ENCODE results near the gene KNOP1. TPM values are rescaled to one million over a fixed set of nuclear protein-coding genes. Genes with fewer than 3 reads are reported as not detected.
"Not testable (repeated sequence)": the region's sequence is repeated elsewhere in the genome, so short reads cannot be mapped to it uniquely, and the experiment has no call there.

Gene KNOP1
- total RNA-seq, 1 donor from 2014 or later = 18.3 TPM

DNA sequence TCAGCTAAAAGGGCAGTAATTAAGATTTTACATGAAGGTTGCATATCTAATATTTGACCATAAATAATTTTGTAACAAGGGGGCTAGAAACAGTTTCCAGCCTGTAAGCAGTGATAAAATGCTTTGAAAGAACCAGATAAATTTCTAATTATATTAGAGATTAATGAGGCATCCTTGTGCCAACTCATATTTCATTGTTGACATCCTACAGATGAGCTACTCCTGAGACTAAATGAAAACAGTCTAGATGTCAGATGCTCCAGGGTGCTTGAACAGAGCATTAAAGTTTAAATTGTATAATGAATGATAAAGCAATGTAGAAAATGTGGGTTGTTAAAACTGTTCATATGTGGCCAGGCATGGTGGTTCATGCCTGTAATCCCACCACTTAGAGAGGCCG, 23.3 kb upstream of the KNOP1 start:
- no peak for DNase-seq (ENCODE audit: low read depth, low spot score)

DNA sequence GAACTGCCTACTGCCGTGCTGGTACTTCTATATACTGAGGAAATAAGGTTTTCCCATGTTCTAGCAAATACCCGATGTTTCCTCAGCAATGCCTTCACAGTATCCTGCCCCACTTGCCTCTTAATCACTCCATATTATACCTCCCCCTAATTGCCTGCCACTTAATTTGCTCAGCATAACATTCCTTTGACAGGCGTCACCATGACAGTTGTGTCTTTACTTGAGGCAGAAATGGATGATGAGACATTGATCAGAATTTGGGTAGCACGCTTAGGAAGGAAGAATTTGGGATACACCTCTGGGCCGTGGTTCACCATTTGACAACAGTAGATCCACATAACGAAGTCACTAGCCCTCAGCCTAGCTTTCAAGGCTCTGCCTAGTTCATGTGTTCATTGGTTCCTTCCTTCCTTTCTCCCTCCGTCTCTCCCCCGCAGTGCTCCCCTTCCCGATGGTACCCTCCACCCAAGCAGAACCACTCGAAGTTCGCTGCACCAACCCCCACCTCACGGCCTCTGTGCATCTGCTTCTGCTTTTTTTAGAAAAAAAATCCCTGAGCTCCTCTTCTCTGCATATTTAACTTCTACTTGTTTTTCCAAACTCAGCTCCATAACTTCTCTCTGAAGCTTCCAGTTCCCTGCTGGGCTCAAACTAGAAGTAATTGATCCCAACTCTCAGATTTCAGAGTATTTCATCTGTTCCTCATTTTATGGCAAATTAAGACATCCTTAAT, 19.4 kb upstream of the KNOP1 start:
- no peak for DNase-seq (ENCODE audit: low read depth, low spot score)

DNA sequence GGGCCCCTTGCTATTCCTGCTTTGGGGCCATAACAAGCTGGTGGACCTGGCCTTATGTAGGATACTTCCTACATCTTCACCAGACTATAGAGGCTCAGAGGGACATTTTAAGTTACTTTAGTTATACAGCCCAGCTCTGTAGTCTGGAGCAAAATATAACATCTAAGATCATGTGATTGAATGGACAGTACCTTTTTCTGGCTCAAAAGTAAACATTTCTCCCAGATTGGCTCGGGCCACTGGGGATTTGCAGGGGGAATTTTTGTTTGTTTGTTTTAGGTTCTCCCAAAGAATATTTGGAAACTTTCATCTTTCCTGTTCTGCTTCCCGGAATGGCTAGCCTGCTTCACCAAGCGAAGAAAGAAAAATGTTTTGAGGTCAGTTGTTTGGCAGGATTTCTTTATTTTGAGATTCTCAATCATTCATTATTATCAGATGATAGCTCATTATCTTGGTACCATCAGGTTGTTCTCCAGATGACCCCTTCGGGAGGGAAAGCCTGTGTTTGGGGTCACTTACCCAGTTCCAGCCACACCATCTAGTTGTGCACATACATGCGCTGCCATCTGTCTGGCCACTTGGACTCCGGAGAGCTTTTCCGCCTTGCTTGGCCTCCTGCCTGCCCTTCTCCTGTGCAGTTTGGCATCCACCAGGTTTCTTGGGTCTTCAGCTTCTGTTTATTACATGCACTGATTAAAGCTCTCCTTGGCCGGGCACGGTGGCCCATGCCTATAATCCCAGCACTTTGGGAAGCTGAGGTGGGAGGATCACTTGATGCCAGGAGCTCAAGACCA, 17.2 kb upstream of the KNOP1 start:
- DNase-seq (ENCODE audit: low read depth, low spot score) = no peak

DNA sequence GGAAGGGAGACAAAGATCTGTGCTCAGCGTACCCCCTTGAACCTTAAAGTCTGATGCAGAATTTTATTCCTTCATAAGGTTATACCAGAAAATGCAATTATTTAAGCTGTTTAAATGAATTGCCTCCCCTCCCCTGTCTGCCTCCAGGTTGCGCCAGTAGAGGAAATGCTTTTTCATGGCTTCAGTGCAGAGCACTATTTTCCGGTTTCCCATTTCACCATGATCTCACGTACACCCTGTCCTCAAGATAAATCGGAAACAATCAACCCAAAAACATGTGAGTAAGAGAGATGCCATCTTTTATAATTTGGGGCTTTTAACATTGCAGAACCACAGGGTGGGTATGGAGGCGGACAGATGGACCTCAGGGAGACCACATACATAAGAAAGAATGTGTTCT, 15.5 kb upstream of the KNOP1 start:
- no peak for DNase-seq (ENCODE audit: low read depth, low spot score)

DNA sequence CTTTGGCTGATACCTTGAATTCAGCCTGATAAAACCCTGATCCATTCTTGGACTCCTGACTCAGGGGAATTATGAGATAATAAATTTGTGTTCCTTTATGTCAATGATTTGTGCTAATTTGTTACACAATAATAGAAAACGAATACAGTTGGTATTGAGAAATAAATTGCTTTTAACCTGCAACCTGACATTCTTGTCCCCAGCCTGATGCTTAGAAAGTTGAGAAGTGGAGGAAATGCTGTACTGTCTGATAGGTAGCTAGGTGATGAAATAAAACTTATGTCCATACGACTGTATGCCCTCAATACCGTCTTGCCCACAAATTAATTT, 10.6 kb upstream of the KNOP1 start:
- DNase-seq (ENCODE audit: low read depth, low spot score) = no peak

DNA sequence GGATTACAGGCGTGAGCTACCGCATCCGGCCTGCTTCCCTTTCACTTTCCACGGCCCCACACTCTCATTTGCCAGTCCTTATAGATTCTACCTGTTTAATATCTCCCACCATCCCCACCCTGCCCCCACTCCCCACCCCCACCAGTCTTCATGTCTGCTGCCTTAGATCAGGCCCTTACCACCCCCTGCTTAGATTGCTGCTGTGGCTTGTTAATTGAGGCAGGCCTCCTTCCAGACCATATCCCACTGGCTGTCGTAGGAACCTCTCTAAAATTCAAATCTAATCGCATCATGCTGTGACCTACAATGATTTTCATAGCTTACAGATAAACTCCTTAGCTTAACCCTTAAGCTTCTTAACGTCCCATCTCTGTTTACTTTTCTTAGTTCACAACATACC, 5.0 kb upstream of the KNOP1 start:
- DNase-seq (ENCODE audit: low read depth, low spot score) = no peak

DNA sequence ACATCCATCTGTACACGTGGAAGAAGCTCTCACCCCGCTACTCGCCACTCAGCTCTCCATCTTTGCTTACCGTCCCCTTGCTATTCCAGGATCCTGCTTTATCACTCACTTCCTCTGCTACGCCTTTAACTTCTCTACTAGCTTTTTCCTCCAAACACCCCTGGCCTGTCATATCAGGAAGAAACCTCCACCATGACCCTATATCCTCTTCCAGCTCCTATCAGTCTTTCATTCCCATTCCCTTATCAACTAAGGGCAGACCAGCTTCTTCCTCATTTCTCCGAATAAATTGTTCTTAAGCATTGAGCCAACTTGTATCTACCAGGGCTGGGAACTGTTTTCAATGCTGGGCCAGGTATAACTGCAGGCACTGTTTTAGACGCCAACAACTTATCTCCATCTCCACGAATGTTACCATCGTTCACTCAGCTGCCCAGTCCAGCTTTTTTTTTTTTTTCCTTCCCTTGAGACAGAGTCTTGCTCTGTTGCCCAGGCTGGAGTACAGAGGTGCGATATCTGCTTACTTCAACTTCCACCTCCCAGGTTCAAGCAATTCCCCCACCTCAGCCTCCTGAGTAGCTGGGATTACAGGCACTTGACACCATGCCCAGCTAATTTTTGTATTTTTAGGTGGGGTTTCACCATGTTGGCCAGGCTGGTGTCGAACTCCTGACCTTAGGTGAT, 4.4 kb upstream of the KNOP1 start:
- no peak for DNase-seq (ENCODE audit: low read depth, low spot score)

DNA sequence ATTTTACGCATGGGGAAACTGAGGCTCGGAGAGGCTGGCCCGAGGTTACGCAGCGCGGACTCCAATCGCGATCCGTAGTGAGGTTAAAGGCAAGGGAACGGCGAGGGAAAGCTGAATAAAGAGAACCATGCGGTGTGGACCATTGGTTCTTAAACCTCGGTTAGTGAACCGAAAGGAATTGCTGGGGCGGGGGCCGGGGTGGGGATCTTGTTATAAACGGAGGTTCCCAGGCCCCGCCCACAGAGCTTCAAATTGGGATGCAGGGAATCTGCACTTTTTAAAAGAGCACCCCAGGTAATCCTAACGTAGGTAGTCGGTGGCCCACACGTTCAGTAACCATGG, 568 bp upstream of the KNOP1 start:
- no peak for DNase-seq (ENCODE audit: low read depth, low spot score)

DNA sequence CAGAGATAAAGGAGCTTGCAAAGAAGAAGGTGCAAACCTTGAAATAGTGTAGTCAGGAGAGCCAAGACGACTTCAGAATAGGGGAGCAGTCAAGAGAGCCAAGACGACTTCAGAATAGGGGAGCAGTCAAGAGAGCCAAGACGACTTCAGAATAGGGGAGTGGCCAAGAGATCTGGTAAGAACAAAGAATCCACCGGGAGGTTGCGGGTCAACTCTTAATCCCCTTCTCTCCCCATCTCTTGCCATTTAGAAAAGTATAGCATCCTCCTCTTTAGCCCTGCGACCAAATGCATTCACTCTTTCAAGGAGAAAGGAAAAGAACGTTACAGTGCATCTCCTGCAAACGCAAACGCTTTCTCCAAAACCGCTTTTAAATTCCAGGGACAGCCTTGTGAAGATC, 713 bp downstream of the KNOP1 start:
- no peak for DNase-seq (ENCODE audit: low read depth, low spot score)

DNA sequence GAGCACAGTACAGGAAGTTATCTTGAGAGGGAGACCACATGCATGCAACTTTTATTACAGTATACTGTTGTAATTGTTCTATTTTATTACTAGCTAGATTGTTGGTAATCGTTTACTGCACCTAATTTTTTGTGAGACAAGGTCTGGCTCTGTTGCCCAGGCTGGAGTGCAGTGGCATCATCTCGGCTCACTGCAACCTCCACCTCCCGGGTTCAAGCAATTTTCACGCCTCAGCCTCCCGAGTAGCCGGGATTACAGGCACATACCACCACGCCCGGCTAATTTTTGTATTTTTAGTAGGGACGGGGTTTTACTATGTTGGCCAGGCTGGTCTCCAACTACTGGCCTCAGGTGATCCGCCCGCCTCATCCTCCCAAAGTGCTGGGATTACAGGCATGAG, 1.3 kb downstream of the KNOP1 start:
- not testable (repeated sequence) for DNase-seq (ENCODE audit: low read depth, low spot score)

DNA sequence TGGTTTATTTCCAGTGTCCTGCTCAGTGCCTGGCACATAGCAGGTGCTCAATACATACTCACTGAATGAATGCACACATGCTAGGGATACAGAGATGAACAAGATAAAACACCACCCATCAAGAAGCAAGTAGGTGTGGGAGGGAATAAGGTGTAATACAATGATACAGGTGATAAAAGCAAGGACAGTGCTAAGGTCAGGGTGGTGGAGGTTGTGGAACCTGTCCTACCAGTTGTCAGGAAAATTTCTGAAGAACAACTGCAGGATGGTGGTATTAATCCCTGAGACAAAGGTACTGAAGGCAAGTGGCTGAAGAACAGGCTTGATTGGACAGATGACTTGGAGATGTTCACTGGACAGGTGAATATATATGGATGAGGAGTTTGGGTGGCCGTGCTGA, 1.8 kb downstream of the KNOP1 start:
- DNase-seq (ENCODE audit: low read depth, low spot score) = no peak

DNA sequence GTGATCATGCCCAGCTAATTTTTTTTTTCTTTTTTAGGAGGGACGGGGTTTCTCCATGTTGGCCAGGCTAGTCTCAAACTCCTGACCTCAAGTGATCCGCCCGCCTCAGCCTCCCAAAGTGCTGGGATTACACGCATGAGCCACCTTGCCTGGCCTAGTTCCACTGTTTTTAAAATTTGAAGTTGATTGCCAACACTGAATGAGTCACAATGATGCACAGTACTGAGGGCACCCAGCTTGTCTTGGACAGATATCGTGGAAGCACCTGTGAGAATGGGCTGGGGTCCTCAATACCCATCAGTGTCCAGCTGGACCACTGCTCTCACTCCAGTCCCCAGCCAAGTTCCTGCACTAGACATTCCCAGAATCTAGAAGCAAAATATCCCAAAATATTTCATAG, 2.5 kb downstream of the KNOP1 start:
- DNase-seq (ENCODE audit: low read depth, low spot score) = no peak

DNA sequence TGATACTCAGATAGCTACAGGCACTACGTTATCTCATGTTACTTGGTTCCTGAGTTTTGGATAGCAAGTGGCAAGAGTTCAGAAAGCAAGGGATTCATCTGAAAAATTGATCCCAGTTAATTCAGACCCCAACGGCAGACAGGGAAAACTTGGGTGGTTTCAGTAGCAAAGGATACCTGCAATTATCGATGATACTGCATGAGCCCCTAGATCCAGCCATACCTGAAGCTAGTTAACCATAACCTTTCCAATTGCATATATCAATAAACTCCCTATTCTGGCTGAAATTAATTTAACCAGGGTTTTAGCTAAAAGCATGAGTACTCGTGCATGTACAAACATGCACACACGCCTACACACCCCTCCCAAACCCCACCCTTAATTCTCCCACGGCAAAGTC, 4.3 kb downstream of the KNOP1 start:
- DNase-seq (ENCODE audit: low read depth, low spot score) = no peak

DNA sequence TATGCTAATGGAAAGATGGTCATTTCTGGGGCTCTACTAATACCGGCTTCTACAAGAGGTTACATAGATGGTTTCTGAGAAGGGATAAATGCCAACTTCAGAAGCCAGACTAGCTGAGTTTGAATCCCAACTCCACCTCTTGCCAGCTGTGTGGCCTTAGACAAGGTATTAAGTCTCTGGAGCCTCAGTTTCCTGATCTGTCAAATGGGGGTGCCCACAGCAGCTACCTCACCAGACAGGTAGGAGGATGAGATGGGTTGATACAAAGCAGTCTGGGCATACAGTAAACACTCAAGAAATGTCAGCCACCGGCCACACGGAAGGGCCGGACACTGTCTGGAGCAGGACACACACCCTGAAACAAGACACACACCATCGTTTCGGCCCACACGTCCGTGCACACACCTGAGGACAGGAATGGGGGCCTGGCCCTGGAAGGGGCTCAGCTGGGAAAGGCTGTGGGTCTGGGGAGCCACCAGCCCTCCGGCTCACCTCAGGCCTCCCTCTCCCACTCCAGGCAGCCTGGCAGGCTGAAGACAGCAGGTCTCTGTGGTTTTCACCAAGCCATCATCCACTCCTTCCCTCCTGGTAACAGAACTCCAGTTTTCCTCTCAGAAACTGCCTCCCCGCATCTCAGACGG, 5.5 kb downstream of the KNOP1 start:
- no peak for DNase-seq (ENCODE audit: low read depth, low spot score)

DNA sequence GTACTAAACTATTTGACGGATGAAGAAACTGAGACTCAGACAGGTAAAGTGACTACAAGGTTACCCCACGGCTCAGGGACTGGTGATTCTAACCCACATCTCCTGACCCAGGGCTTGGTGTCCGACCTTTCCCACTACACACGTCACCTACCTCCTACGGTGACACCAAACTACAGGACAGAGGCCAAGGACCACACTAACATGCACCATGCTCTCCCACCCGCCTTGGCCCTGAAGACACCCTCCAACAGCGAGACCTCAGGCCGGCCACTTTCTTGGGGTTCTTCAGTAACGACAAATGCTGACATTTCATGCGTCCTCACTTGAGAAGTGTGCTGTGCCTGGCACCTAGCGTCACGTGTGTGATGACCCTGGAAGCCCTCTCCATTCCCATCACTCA, 6.4 kb downstream of the KNOP1 start:
- no peak for DNase-seq (ENCODE audit: low read depth, low spot score)

DNA sequence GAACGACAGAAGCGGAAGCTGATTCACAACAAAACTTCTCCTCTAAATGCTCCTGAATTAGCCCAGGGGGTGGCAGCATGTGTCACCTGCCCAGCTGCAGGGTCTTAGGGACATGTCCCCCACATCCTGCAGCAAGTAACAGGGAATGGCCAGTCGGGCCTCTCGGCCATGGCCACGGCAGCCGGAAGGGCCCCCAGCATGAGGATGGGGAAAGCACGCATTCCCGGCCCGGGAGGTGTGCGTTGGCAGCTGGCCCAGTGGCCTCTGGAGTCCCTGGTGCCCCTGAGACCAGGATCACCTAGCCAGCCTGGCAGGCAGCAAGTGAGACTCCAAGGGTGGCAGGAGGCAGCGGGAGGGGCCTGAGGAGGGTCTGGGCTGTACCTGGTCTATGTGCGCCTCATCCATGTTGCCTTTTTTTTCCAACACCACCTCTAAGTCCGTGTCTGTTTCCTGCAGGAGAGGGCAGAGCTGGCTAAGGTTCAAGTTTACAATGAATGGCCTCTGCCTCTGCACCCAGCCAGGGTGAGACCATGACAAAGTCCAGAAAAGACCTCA, 7.0 kb downstream of the KNOP1 start:
- no peak for DNase-seq (ENCODE audit: low read depth, low spot score)

DNA sequence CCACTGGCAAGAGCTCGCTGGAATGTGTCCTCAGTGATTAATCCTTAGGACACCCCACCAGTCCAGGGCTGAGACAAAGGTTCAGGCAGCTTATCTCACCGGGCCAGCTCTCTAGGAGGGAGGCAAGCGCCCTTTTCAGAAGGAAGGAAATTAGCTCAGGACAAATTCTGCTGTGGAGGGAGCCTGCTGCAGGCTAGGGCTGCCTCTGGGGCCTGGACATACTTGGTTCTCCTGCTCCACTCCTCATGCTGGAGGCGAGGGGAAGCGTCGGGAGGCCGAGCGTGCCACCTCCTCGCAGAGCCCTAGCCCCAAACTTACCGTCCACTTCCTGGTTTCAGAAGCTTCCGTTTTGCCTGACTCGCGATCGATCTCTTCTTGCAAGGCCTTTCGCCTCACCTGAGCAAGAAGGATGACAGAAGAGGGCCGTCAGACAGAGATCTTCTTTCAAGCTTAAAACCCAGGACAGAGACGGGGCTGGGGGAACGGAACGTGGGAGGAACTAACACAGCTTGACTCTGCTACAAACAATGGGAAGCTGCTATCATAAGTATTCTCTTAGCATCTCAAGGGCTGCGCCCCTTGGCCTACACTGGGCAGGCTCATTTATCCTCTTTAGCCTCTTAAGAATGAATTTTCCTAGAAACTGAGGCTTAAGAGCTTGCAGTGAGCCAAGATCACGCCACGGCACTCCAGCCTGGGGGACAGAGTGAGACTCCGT, 7.7 kb downstream of the KNOP1 start:
- DNase-seq (ENCODE audit: low read depth, low spot score) = no peak

DNA sequence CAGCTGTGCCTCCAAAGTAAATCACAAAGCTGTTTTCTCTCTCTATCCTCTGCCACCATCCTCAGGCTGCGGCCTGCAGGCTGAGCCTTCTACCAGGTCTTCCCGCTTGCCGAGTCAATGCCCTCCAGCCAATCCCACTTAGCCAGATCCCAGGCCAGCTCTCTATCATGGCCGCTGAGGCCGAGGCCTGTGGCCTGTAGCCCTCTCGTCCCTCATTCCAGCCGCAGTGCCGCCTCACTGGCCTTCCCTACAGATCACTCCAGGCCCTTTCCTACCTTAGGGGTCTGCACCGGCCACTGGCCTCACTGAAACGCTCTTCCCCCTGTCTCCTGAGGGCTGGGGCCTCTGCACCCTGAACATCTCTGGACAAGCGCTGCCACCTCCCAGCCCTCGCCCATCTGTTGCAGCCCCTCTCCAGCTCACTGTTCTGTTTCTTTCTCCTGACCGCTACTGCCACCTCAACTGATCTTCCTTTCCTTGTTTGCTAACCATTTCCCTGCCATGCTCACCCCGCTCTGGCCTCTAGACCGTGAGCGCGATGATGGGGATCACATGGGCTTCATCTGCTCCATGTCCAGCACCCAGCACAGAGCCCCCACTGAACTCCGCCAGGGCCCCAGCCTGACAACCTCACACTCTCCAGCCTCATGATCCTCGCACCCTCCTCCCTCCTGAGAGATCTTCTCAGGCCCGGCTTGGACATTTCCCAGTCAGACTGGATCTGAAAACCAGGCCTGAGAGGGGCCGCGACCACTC, 8.5 kb downstream of the KNOP1 start:
- no peak for DNase-seq (ENCODE audit: low read depth, low spot score)

DNA sequence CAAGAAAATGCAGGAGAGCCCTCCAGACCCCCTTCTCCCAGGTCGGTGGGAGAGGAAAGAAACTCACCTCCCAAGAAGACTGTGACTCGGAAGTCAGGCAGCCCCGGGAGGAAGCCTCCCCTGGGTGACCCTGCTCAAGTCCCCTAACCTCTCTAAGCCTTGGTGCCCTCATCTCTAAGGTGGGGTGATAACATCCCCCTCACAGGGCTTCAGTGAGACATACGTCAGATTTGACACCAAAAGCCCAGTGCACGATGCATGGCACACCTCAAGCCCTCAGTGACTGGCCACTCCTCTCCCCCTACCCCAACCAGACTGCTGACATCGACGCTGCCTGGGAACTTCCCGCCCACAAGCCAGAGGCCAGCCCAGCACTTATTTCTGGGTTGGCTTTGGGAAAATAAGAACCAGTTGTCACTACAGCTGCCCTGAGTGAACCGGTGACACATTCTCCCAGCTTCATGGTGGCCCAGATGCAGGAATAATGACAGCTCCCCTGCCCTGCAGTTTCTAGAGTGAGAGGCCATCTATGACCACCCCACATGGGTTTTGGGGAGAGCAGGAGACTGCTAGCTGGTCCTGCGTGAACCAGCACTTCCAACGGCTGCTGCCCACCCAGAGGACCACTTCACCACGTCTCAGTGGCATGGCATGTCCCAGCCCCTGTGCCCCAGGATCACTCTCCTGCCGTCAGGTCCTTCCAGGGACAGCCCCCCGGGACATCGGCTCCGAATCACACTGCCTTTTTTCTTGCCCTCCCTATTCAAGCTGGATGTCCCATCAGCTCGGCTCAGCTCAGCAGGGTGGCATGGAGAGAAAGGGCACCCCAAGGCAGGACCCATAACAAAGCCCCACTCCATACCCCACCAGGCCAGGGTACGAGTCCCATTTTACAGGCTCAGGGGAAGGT, 9.5 kb downstream of the KNOP1 start:
- no peak for DNase-seq (ENCODE audit: low read depth, low spot score)
